GM12864 (cell line): ENCODE measurements around the gene GREB1L.

Experiments
- DNase-seq: peaks from one replicate; pipeline ENCODE4 v3.0.0-alpha.2; 2011; ENCODE audit warnings: low read depth
- H3K4me3 ChIP-seq: 2 replicates; pipeline ENCODE4 v1.5.1; 2011; ENCODE audit warnings: mild to moderate bottlenecking, low read depth, low read length, control low read depth
- CTCF ChIP-seq: IDR thresholded peaks from 2 replicates; pipeline ENCODE4 v1.5.1; 2011; ENCODE audit warnings: low read depth, mild to moderate bottlenecking, moderate library complexity, low read length, control low read depth, inconsistent platforms; ENCODE audit errors: missing control alignments

The GREB1L gene

GRCh38 chr18:21261352-21261751, 19.3 kb downstream of the GREB1L start:
- no peak for DNase-seq
- no peak for TF ChIP-seq CTCF
- no peak overlapping the region for H3K4me3 ChIP-seq

- no peak for DNase-seq
- H3K4me3 ChIP-seq, result no peak overlapping the region
- no peak for TF ChIP-seq CTCF
These were observed 20.2 kb downstream of the GREB1L start for GRCh38 chr18:21262244-21262643.

- TF ChIP-seq CTCF, result no peak
- H3K4me3 ChIP-seq, result no peak overlapping the region
- no peak for DNase-seq
These were observed 20.9 kb downstream of the GREB1L start for GRCh38 chr18:21262979-21263378.

GRCh38 chr18:21264651-21265050, 22.6 kb downstream of the GREB1L start:
- no peak overlapping the region for H3K4me3 ChIP-seq

GRCh38 chr18:21265971-21266673, 24.1 kb downstream of the GREB1L start:
- H3K4me3 ChIP-seq, result no peak overlapping the region
- no peak for DNase-seq
- TF ChIP-seq CTCF, result no peak

More at GRCh38 chr18:21264651-21265050, 22.6 kb downstream of the GREB1L start:
- DNase-seq, result no peak
- no peak for TF ChIP-seq CTCF

GRCh38 chr18:21267400-21267799, 25.4 kb downstream of the GREB1L start:
- no peak for DNase-seq
- TF ChIP-seq CTCF, result no peak
- H3K4me3 ChIP-seq, result no peak overlapping the region

GRCh38 chr18:21269349-21269748, 27.3 kb downstream of the GREB1L start:
- H3K4me3 ChIP-seq, result no peak overlapping the region
- DNase-seq, result no peak
- TF ChIP-seq CTCF, result no peak
